AG04449 (cell line): ENCODE results near the gene BAIAP2L1.

Source experiments
- CTCF ChIA-PET: fragments of 350-600 bp; formaldehyde crosslinking; extraction: SDS; loops from one replicate; lab custom pipeline; 2021; ENCODE audit warnings: antibody characterized with exemption; lab: Yijun Ruan, JAX
- POLR2A ChIA-PET: fragments of 400-600, 350-600 bp; formaldehyde crosslinking; extraction: SDS; loops from one replicate; lab custom pipeline; 2020; ENCODE audit warnings: antibody characterized with exemption, inconsistent platforms; lab: Yijun Ruan, JAX
- DNase-seq: peaks from one replicate; pipeline ENCODE4 v3.0.0-alpha.2; 2010; ENCODE audit warnings: low read depth, low spot score
- H3K4me3 ChIP-seq: 2 replicates; pipeline ENCODE4 v1.5.1; 2011; ENCODE audit warnings: low read depth, mild to moderate bottlenecking, control low read depth, low read length
- CTCF ChIP-seq: IDR thresholded peaks from one replicate; pipeline ENCODE4 v1.5.1; 2011; ENCODE audit warnings: mild to moderate bottlenecking, moderate library complexity, low read length, control low read depth, inconsistent platforms; ENCODE audit not compliant: insufficient read depth; ENCODE audit errors: missing control alignments

BAIAP2L1 gene

GRCh38 chr7:98364220-98364619, 36.7 kb downstream of the BAIAP2L1 start:
- no peak for DNase-seq
- TF ChIP-seq CTCF, result no peak
- ChIA-PET CTCF (interaction anchor here (1.9 kb wide), 1 partner anchor 9 kb away, joined by 5 read pairs; no protein-coding TSS in a partner anchor), POLR2A (interaction anchor here (0.6 kb wide), 1 partner anchor 11 kb away, joined by 3 read pairs; no protein-coding TSS in a partner anchor)
- no peak overlapping the region for H3K4me3 ChIP-seq

- ChIA-PET CTCF (interaction anchor here (2.7 kb wide), 1 partner anchor 8 kb away, joined by 8 read pairs; no protein-coding TSS in a partner anchor), POLR2A (no interaction called here)
- DNase-seq, result no peak
- TF ChIP-seq CTCF, result no peak
- no peak overlapping the region for H3K4me3 ChIP-seq
These were observed 38.4 kb downstream of the BAIAP2L1 start for GRCh38 chr7:98362517-98362916.

- no peak for DNase-seq
- no peak for TF ChIP-seq CTCF
- CTCF ChIA-PET, result interaction anchor here (0.6 to 2.7 kb wide), 2 partner anchors 10 to 73 kb away, joined by 3 to 8 read pairs; no protein-coding TSS in a partner anchor
- H3K4me3 ChIP-seq, result no peak overlapping the region
- POLR2A ChIA-PET, result no interaction called here
These were observed 40.4 kb downstream of the BAIAP2L1 start for GRCh38 chr7:98360221-98361130.

DNA sequence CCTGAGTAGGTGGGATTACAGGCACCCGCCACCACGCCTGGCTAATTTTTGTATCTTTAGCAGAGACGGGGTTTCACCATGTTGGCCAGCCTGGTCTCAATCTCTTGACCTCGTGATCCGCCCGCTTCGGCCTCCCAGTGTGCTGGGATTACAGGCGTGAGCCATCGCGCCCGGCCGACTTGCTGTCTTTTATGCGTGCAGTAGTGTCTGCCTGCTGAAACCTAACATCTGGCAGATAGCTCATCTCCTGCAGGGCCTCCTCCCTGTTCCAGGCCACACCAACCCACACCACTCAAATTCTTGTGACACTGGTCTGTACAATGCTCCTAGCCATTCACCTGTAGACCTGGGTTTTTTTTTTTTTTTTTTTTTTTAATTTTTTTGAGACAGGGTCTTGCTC, 41.5 kb downstream of the BAIAP2L1 start:
- POLR2A ChIA-PET, result no interaction called here

DNA sequence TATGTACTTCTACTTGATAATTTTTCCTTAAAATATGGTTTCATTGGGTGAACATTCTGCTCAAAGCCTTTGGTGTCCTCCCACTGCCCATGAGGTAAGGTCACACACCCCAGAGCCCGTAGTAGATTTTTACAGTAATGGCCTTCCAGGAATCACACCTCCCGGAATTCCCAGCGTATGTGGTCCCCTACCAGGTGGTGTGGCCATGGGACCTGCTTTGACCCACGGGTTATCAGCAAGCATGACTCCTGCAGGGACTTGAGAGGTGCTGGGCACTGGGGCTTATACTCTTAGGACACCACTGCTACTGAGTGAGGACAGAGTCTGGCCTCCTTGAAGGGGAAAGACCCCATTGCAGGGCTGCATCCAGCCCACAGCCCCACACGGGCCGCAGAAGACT, 42.2 kb downstream of the BAIAP2L1 start:
- no peak for DNase-seq
- TF ChIP-seq CTCF, result no peak
- CTCF ChIA-PET, result no interaction called here
- no peak overlapping the region for H3K4me3 ChIP-seq
- POLR2A ChIA-PET, result no interaction called here

More for the DNA sequence above, 41.5 kb downstream of the BAIAP2L1 start:
- no peak overlapping the region for H3K4me3 ChIP-seq
- CTCF ChIA-PET, result no interaction called here
- no peak for TF ChIP-seq CTCF
- no peak for DNase-seq

- DNase-seq, result no peak
- ChIA-PET POLR2A (no interaction called here), CTCF (no interaction called here)
- TF ChIP-seq CTCF, result no peak
- H3K4me3 ChIP-seq, result no peak overlapping the region
These were observed 43.1 kb downstream of the BAIAP2L1 start for GRCh38 chr7:98357751-98358161.
